Stimulated activated CD4-positive, alpha-beta T cell treated with anti-CD3 and anti-CD28 coated beads, Interleukin-4, amount 100 ng/mL, for 48 hours (primary cell): Measurements from ENCODE around the gene FAM83B.
"Not testable (repeated sequence)": the region's sequence is repeated elsewhere in the genome, so short reads cannot be mapped to it uniquely, and the experiment has no call there.

Source experiments
- DNase-seq, 2 donors: peaks; one replicate each; pipeline ENCODE4 v3.0.0-alpha.2; 2020; ENCODE audit warnings: low read depth in 2 of 2

The FAM83B gene

DNA sequence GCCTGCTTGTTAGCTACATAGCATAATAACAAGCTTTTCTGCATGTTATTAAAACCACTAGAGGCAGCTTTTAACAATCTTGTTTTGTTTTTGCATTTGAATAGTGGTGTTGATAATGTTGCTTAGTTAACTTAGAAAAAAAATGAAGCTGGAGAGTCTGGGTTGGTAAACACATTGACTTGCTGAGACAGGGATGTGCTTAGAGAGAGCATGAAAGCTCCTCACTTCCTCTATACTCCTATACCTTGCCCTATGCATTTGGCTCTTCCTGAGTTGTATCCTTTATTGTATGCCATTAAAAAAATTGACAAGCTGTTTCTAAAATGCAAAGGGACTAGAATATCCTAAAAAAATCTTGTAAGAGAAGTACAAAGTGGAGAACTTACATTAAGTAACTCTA lies 13.6 kb downstream of the FAM83B start:
- DNase-seq = no peak

- no peak for DNase-seq
Observed at GRCh38 chr6:54860739-54861138, 14.2 kb downstream of the FAM83B start.

DNA sequence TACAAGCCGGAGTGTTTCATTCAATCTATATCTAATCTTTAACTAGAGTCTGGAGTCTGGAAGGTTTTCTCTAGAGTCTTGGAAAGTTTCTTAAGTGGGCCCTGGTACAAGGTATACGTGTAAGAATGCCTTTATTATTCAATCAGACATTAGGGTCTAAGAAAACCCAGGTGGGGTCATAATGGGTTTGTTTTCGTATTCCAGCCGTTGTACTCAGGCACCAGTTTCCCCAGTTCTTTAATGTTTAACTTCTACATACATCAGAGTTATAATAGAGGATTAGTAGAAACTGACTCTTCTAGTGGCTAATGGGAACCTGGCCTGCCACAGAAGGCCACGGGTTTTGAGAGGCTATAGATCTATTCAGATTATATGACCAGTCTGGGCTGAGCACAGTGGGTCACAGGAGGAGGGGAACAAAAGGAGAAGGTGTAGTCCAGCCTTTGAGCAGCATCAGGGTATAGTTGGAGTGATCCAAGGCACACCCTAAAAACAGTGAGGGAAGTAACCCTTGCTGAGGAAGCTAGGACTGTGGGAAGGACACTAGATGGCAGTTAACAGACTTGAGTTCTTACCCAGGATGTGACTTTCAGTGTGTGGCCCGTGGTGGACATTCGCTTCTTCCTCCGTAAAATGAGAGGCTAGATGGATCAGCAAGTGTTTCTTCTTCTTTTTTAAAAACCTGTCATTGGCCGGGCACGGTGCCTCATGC lies 15.5 kb downstream of the FAM83B start:
- DNase-seq = no peak

- no peak for DNase-seq
Observed at GRCh38 chr6:54864272-54864671, 17.7 kb downstream of the FAM83B start.

- DNase-seq = no peak
Observed at GRCh38 chr6:54865091-54865631, 18.6 kb downstream of the FAM83B start.

DNA sequence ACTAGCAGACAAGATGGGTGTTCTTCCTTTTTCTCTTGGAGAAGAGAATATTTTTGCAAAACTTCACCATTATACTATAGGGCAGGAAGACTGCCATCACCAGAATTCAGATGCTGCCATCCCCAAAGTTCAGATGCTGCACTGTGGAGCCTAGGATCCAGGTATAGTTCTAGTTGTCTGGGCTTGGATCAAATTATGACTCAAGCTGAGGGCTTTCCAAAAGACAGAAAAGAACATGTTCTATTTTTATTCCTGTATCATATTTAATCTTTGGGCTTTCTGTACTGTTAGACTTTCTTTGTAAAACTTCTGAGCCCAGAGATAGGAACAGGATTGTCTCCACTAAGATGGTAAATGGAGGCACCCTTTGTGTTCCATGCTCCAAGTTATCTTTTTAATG lies 22.0 kb downstream of the FAM83B start:
- DNase-seq = no peak

DNA sequence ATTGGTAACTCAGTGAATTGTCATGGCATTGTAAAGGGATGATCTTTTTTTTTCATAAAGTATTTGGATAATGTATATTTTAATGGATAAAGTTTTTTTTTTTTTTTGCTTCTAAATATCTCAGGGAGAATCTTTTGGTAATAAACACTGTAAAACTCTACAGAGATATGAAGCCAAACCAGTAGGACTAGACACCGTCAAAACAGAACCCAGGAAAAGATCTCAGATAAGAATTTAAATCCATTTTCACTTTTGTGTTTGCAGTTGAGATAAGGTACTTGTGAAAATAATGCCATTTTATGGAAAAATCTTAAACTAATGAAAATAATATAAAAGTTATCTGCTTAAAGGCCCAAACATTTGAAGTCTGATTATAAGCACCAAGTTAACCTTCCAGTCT lies 27.0 kb downstream of the FAM83B start:
- no peak for DNase-seq

GRCh38 chr6:54874349-54875048 lies 27.9 kb downstream of the FAM83B start:
- no peak for DNase-seq

- DNase-seq = no peak
Observed at GRCh38 chr6:54875539-54875938, 29.0 kb downstream of the FAM83B start.

- no peak for DNase-seq
Observed at GRCh38 chr6:54876365-54876764, 29.8 kb downstream of the FAM83B start.

- no peak for DNase-seq
Observed at GRCh38 chr6:54876871-54877270, 30.3 kb downstream of the FAM83B start.

- no peak for DNase-seq
Observed at GRCh38 chr6:54877713-54878317, 31.2 kb downstream of the FAM83B start.

DNA sequence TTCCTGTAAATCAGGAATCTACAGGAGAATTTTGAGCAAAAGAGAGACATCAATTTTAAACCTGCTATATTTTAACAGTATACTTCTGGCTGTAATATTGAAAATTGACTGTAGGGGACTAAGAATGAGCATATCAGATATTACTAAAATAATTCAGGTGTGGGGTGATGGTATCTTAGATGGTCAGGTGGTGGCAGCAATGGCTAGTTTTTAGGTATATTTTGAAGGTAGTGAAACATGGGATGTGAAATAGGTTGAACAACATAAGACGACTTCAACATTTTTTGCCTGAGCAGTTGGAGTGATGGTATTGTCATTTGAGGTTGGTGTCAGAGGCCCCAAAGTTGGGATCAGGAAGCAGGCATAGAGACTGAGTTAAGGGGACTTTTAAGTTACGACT lies 32.1 kb downstream of the FAM83B start:
- no peak for DNase-seq

DNA sequence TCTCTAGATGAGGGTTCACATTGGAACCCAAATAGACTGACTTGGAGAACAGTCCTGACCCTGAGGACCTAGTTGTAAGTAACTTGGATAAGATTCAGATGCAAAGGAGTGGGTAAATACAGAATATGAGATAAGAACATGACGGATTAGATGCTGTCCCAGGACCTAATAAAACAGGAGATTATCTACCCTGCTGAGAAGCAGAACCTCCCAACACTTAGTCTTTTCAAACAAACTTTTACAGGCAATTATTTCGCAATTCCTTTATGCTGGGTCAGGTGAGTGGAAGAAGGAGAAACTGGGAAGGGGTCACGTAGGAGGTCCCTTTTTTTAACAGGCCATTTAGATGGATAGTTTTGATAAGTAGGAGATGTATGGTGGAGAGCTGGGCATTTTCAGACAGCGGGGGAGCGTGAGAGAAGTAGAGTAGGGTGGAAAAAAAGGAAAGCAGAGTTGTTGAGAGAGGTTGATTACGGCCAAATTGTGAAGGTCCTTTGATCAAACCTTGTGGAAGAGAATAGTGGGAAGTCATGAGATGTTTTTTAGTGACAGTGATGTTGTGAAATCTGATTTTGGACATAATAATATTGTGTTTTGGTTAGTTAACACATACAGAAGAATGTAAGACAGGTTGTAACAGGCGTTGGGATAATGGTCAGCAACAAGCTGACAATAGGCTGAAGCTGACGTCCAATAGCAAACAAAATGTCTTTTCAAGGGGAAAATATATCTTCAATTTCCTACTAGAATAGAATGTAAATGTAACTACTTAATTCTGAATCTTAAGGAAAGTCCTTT lies 32.8 kb downstream of the FAM83B start:
- no peak for DNase-seq

DNA sequence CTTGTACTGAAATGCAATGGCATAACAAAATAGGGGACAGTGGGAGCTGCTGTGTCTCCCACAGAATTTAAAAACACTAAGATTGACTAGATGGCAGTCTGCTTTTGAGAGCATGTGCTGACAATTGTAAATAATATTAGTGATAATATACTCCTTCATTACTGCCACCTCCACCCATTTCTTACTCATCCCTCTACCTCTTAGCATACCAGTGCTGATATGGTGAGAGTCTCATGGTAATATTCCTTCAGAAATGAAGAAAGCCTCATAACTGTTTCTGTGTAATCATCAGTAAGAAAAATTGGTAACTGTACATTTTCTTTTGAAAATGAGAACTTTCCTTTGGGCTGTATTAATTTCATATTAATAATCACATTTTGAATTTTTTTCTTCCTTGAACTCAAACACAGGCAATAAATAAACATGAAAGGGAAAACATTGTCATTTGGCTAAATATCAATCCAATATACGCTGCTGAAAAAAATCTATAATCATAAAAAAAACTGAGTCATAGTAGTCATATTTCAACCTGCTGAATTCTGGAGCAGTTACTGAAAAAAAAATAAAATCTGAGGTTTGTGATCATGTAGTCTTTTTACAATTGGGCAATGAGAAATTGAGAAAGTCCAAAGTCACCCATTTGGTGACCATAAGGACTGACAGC lies 34.6 kb downstream of the FAM83B start:
- DNase-seq = no peak

DNA sequence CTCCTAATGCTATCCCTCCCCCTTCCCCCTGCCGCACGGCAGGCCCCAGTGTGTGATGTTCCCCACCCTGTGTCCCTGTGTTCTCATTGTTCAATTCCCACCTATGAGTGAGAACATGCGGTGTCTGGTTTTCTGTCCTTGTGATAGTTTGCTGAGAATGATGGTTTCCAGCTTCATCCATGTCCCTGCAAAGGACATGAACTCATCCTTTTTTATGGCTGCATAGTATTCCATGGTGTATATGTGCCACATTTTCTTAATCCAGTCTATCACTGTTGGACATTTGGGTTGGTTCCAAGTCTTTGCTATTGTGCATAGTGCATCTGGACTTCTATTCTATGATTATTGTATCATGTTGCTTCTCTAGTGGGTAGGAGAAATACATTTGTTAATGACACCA lies 35.3 kb downstream of the FAM83B start:
- not testable (repeated sequence) for DNase-seq

DNA sequence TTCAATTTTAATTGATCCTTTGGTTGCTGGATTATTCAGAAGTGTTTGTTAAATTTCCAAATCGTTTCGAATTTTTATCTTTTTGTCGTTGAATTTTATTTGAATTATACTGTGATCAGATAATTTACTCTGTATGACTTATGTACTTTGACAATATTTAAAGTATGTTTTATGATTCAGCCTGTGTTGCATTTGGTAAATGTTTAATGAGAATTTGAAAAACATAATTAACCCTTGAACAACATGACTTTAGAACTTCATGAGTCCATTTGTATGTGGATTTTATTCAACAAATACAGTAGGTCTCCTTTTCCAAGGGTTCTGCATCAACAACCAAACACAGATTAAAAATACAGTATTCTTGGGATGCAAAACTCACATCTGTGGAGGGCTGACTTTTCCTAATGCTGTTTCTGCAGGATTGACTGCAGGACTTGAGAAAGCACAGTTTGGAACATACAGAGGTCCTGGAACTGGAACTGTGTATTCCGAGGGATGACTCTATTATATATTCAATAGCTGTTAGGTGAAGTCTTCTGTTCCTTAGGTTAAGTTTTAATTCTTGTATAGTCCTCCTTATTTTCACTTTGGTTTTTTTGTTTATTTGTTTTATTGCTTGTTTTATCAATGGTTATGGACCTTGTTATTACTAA lies 40.5 kb downstream of the FAM83B start:
- no peak for DNase-seq

DNA sequence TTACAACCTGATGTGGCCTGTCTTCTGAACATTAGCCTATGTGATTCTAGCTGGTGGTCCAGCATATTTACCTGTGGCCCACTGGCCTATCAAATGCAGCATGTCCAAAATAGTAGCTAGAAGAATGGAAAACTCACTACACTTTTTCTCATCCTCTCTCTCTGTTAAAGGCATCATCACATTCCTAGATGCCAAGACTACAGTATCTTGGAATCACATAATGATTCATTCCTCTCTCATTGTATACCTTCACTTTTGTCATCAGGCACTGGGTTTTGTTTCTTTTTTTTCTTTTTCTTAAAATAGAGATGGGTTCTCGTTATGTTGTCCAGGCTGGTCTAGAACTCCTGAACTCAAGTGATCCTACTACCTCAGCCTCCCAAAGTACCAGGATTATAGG lies 45.0 kb downstream of the FAM83B start:
- DNase-seq = no peak

DNA sequence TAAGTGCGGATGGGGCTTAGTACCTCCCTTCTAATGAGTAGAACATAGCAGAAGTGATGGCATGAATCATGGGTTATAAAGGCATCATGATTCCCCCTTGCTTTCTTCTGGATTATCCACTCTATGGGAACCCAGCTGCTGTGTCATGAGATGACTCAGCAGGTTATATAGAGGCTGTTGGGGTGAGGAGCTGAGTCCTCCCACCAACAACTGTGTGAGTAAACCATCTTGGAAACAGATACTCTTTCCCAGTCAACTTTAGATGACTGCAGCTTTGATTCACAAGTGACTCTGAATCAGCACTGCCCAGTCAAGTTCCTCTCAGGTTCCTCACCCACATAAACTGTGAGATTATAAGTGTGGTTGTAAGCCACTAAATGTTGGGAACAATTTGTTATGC lies 46.3 kb downstream of the FAM83B start:
- no peak for DNase-seq

GRCh38 chr6:54893818-54894217 lies 47.2 kb downstream of the FAM83B start:
- no peak for DNase-seq

DNA sequence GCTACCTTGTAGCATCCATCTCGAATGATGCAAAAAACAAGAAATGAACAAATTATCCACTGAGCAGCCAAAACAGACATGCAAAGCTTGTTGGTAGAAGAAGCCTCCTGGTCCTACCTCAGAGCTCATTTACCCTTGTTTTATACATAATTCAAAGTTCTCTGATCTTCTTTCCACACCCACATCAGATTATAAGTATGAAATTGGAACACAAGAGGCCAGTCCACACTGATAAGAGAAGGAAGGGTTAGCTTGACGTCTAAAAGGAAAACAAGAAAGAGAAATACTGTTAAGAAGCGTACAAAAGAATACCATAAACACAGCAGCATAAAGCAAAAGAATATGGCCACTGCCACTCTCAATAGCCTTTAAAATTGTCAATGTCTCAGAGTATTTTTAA lies 49.7 kb downstream of the FAM83B start:
- no peak for DNase-seq
